HEK293T (cell line): ENCODE measurements around the gene VWA3B.

Source experiments
- BHLHE40 ChIP-seq: fragments of 450-650 bp; IDR thresholded peaks from 2 replicates; pipeline ENCODE4 v1.6.1; 2016; ENCODE audit warnings: mild to moderate bottlenecking, moderate library complexity, borderline replicate concordance
- ELF4 ChIP-seq: fragments of 450-650 bp; IDR thresholded peaks from 2 replicates; pipeline ENCODE4 v1.6.1; 2017; ENCODE audit warnings: antibody characterized with exemption
- FOXA1 ChIP-seq: fragments of 450-650 bp; IDR thresholded peaks from 2 replicates; pipeline ENCODE4 v1.6.1; 2016; ENCODE audit warnings: mild to moderate bottlenecking
- FOXK2 ChIP-seq: fragments of 450-650 bp; IDR thresholded peaks from 2 replicates; pipeline ENCODE4 v1.6.1; 2016; ENCODE audit warnings: mild to moderate bottlenecking
- FOXM1 ChIP-seq: fragments of 450-650 bp; IDR thresholded peaks from 2 replicates; pipeline ENCODE4 v1.6.1; 2017; ENCODE audit warnings: mild to moderate bottlenecking, borderline replicate concordance
- L3MBTL2 ChIP-seq: fragments of 450-650 bp; conservative IDR thresholded peaks from 2 replicates; pipeline ENCODE4 v1.6.1; 2016; ENCODE audit warnings: mild to moderate bottlenecking
- NFRKB ChIP-seq: fragments of 450-650 bp; IDR thresholded peaks from 2 replicates; pipeline ENCODE4 v1.6.1; 2016; ENCODE audit warnings: mild to moderate bottlenecking, moderate library complexity
- PKNOX1 ChIP-seq: fragments of 450-650 bp; IDR thresholded peaks from 2 replicates; pipeline ENCODE4 v1.6.1; 2016
- SP1 ChIP-seq: fragments of 450-650 bp; IDR thresholded peaks from 2 replicates; pipeline ENCODE4 v1.6.1; 2017
- SUZ12 ChIP-seq: fragments of 450-650 bp; IDR thresholded peaks from 2 replicates; pipeline ENCODE4 v1.6.1; 2016; ENCODE audit warnings: mild to moderate bottlenecking
- TARDBP ChIP-seq: fragments of 450-650 bp; IDR thresholded peaks from 2 replicates; pipeline ENCODE4 v1.6.1; 2016
- ZNF384 ChIP-seq: fragments of 450-650 bp; IDR thresholded peaks from 2 replicates; pipeline ENCODE4 v1.6.1; 2016

GRCh38 chr2:98216616-98217015 lies 129.6 kb downstream of the VWA3B start:
- TF ChIP-seq FOXK2 (no peak), SP1 (no peak), PKNOX1 (no peak), BHLHE40 (no peak), ELF4 (no peak), FOXA1 (no peak), TARDBP (no peak), FOXM1 (no peak), SUZ12 (no peak), NFRKB (no peak), L3MBTL2 (no peak), ZNF384 (no peak)
